H9 (cell line): Measurements from ENCODE around the gene LGALS3. TPM values are rescaled to one million over a fixed set of nuclear protein-coding genes. Genes with fewer than 3 reads are reported as not detected.

ENCODE experiments used
- DNase-seq: peaks from one replicate; pipeline ENCODE4 v3.0.0-alpha.2; 2017
- H2AFZ ChIP-seq: one replicate; pipeline ENCODE4 v1.6.1; 2013; ENCODE audit warnings: mild to moderate bottlenecking, low read length, control low read depth, moderate library complexity
- H2AK5ac ChIP-seq: 2 replicates; pipeline ENCODE4 v1.6.1; 2013; ENCODE audit warnings: low read length, control low read depth, mixed read lengths; ENCODE audit not compliant: insufficient read length
- H2BK120ac ChIP-seq: one replicate; pipeline ENCODE4 v1.6.1; 2013; ENCODE audit warnings: low read depth, mild to moderate bottlenecking, low read length, control low read depth, inconsistent platforms; ENCODE audit not compliant: poor library complexity, severe bottlenecking
- H2BK12ac ChIP-seq: 2 replicates; pipeline ENCODE4 v1.6.1; 2013; ENCODE audit warnings: low read length, control low read depth, mixed read lengths, low read depth; ENCODE audit not compliant: insufficient read length
- H2BK15ac ChIP-seq: 2 replicates; pipeline ENCODE4 v1.6.1; 2013; ENCODE audit warnings: low read depth, low read length, control low read depth
- H2BK20ac ChIP-seq: one replicate; pipeline ENCODE4 v1.6.1; 2013; ENCODE audit warnings: low read depth, mild to moderate bottlenecking, low read length, control low read depth, inconsistent platforms; ENCODE audit not compliant: poor library complexity, severe bottlenecking
- H2BK5ac ChIP-seq: 2 replicates; pipeline ENCODE4 v1.6.1; 2013; ENCODE audit warnings: low read length, control low read depth, mixed read lengths; ENCODE audit not compliant: insufficient read length
- H3K14ac ChIP-seq: 2 replicates; pipeline ENCODE4 v1.6.1; 2013; ENCODE audit warnings: low read length, control low read depth; ENCODE audit not compliant: insufficient read depth
- H3K18ac ChIP-seq: 2 replicates; pipeline ENCODE4 v1.6.1; 2013; ENCODE audit warnings: low read depth, mild to moderate bottlenecking, mixed read lengths, low read length, control low read depth; ENCODE audit not compliant: insufficient read length
- H3K23ac ChIP-seq: 2 replicates; pipeline ENCODE4 v1.6.1; 2013; ENCODE audit warnings: low read length, control low read depth, mixed read lengths, low read depth; ENCODE audit not compliant: insufficient read length
- H3K23me2 ChIP-seq: 2 replicates; pipeline ENCODE4 v1.6.1; 2013; ENCODE audit warnings: low read depth, mild to moderate bottlenecking, mixed read lengths, low read length, control low read depth; ENCODE audit not compliant: insufficient read length, poor library complexity, severe bottlenecking
- H3K27ac ChIP-seq: 2 replicates; pipeline ENCODE4 v1.5.1; 2013; ENCODE audit warnings: low read length, control low read depth, mixed read lengths, low read depth; ENCODE audit not compliant: insufficient read length
- H3K27me3 ChIP-seq: 2 replicates; pipeline ENCODE4 v1.6.1; 2013; ENCODE audit warnings: low read length, control low read depth, inconsistent platforms; ENCODE audit not compliant: insufficient read depth
- H3K4ac ChIP-seq: 2 replicates; pipeline ENCODE4 v1.6.1; 2013; ENCODE audit warnings: low read depth, mild to moderate bottlenecking, control low read depth, inconsistent platforms, low read length, moderate library complexity
- H3K4me1 ChIP-seq: 2 replicates; pipeline ENCODE4 v1.6.1; 2013; ENCODE audit warnings: low read length, control low read depth, inconsistent platforms; ENCODE audit not compliant: insufficient read depth
- H3K4me2 ChIP-seq: 2 replicates; pipeline ENCODE4 v1.6.1; 2013; ENCODE audit warnings: low read length, control low read depth, mixed read lengths; ENCODE audit not compliant: insufficient read length, insufficient read depth
- H3K56ac ChIP-seq: 2 replicates; pipeline ENCODE4 v1.6.1; 2013; ENCODE audit warnings: low read depth, mild to moderate bottlenecking, mixed read lengths, low read length, control low read depth; ENCODE audit not compliant: insufficient read length
- H3K79me1 ChIP-seq: 2 replicates; pipeline ENCODE4 v1.6.1; 2013; ENCODE audit warnings: low read depth, mild to moderate bottlenecking, moderate library complexity, low read length, control low read depth, inconsistent platforms; ENCODE audit not compliant: insufficient read depth, poor library complexity, severe bottlenecking
- H3K79me2 ChIP-seq: 2 replicates; pipeline ENCODE4 v1.6.1; 2013; ENCODE audit warnings: low read length, control low read depth, inconsistent platforms; ENCODE audit not compliant: insufficient read depth
- H3K9ac ChIP-seq: 2 replicates; pipeline ENCODE4 v1.6.1; 2013; ENCODE audit warnings: low read length, control low read depth, mixed read lengths; ENCODE audit not compliant: insufficient read length; ENCODE audit errors: extremely low read depth
- H3K9me3 ChIP-seq: one replicate; pipeline ENCODE4 v1.6.1; 2013; ENCODE audit warnings: low read depth, low read length, inconsistent platforms; ENCODE audit not compliant: control insufficient read depth
- H3T11ph ChIP-seq: one replicate; pipeline ENCODE4 v1.6.1; 2013; ENCODE audit warnings: mild to moderate bottlenecking, low read length, control low read depth, inconsistent platforms
- H4K20me1 ChIP-seq: one replicate; pipeline ENCODE4 v1.6.1; 2013; ENCODE audit not compliant: control insufficient read depth, insufficient read length, insufficient read depth
- H4K5ac ChIP-seq: 2 replicates; pipeline ENCODE4 v1.6.1; 2013; ENCODE audit warnings: low read depth, mild to moderate bottlenecking, mixed read lengths, low read length, control low read depth; ENCODE audit not compliant: insufficient read length
- H4K8ac ChIP-seq: replicated peaks from 2 replicates; pipeline ENCODE4 v1.6.1; 2013; ENCODE audit warnings: low read length, control low read depth, mixed read lengths, low read depth; ENCODE audit not compliant: insufficient read length
- H4K91ac ChIP-seq: 2 replicates; pipeline ENCODE4 v1.6.1; 2013; ENCODE audit warnings: low read depth, mild to moderate bottlenecking, moderate library complexity, mixed read lengths, low read length, control low read depth; ENCODE audit not compliant: insufficient read length
- H3K27ac Mint-ChIP-seq, 3 experiments: 2 replicates in 2 of 3; 3 replicates in 1 of 3; pipeline ENCODE4 v1.8.0; 2020 to 2021; ENCODE audit warnings: mixed read lengths in 3 of 3, mild to moderate bottlenecking in 1 of 3, moderate library complexity in 1 of 3
- H3K27me3 Mint-ChIP-seq: 2 replicates; pipeline ENCODE4 v1.8.0; 2021; ENCODE audit warnings: low read depth, mild to moderate bottlenecking, moderate library complexity, mixed read lengths
- H3K36me3 Mint-ChIP-seq, 3 experiments: 2 replicates in 2 of 3; 3 replicates in 1 of 3; pipeline ENCODE4 v1.8.0; 2020 to 2021; ENCODE audit warnings: low read depth in 3 of 3, mixed read lengths in 3 of 3; ENCODE audit not compliant: insufficient read depth in 1 of 3
- H3K4me1 Mint-ChIP-seq, 2 experiments: 2 replicates each; pipeline ENCODE4 v1.8.0; 2020; ENCODE audit warnings: mixed read lengths in 2 of 2
- H3K4me3 Mint-ChIP-seq, 2 experiments: 2 replicates in 1 of 2; 3 replicates in 1 of 2; pipeline ENCODE4 v1.8.0; 2020 to 2021; ENCODE audit warnings: mild to moderate bottlenecking in 2 of 2, mixed read lengths in 2 of 2, moderate library complexity in 1 of 2
- H3K9me3 Mint-ChIP-seq, 2 experiments: 2 replicates in 1 of 2; 3 replicates in 1 of 2; pipeline ENCODE4 v1.8.0; 2020; ENCODE audit warnings: mild to moderate bottlenecking in 2 of 2, mixed read lengths in 2 of 2, moderate library complexity in 1 of 2
- CTCF ChIP-seq: fragments of 200-600 bp; sonication (generic); conservative IDR thresholded peaks from 3 replicates; pipeline ENCODE4 v1.8.0; 2021; ENCODE audit warnings: antibody characterized with exemption, mild to moderate bottlenecking
- whole genome bisulfite sequencing: extraction: QIAGEN DNeasy Blood & Tissue Kit; methylation state at CpG from one replicate; pipeline ENCODE4 v1.1.7; 2013; ENCODE audit warnings: missing lambda C conversion rate, low lambda C conversion rate, mixed read lengths; ENCODE audit not compliant: insufficient read length; ENCODE audit errors: extremely low coverage; 5-methylcytosine and 5-hydroxymethylcytosine counted together
- total RNA-seq: library from RNA; stranded (reverse); gene quantifications from 2 replicates; pipeline ENCODE4 v1.2.1, GENCODE V29; 2021

LGALS3 gene
- total RNA-seq, 1 experiment from 2014 or later: 4.0 TPM

DNA sequence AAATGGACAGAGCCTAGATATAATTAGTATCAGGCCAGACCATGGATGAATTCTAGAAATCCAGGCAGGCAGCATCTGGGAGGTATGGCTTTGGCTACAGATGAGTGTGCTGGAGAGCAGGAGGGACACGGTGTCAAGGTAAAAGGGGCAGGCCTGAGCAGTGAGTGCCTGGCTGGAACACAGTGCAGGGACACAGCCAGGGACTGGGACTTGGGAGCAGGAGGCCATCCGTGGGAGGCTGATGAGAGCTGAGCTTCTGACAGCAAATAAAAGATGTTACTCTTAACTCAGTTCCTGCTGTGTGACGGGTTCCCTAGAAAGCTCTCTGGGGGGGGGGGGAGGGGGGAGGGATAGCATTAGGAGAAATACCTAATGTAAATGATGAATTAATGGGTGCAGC, 13.6 kb upstream of the LGALS3 start:
- peaks cover 6 to 7% of the 10 kb centered on the region in 2 experiments for H3K4me1 Mint-ChIP-seq
- no peak overlapping the region for H4K5ac ChIP-seq
- no peak overlapping the region for H3K9ac ChIP-seq
- no peak overlapping the region for H3K14ac ChIP-seq
- no CpG with 5 or more reads among the region's 3 CpGs for WGBS
- no peak overlapping the region for H4K8ac ChIP-seq
- no peaks in the 10 kb centered on the region for H3K4me1 ChIP-seq
- H3K79me1 ChIP-seq: no peaks in the 10 kb centered on the region
- DNase-seq: no peak
- H3K23ac ChIP-seq: no peak overlapping the region
- H3K9me3 ChIP-seq: no peaks in the 10 kb centered on the region
- no peak overlapping the region for H3T11ph ChIP-seq
- no peak overlapping the region for H2BK12ac ChIP-seq
- H2AK5ac ChIP-seq: no peak overlapping the region
- no peaks in the 10 kb centered on the region for H3K36me3 Mint-ChIP-seq
- H3K79me2 ChIP-seq: no peaks in the 10 kb centered on the region
- H3K27ac Mint-ChIP-seq: no peak overlapping the region
- H3K4me3 Mint-ChIP-seq: no peak overlapping the region
- no peak overlapping the region for H2BK15ac ChIP-seq
- H3K23me2 ChIP-seq: no peaks in the 10 kb centered on the region
- no peak for TF ChIP-seq CTCF
- no peak overlapping the region for H2AFZ ChIP-seq
- no peak overlapping the region for H2BK5ac ChIP-seq
- no peak overlapping the region for H3K56ac ChIP-seq
- H3K27me3 Mint-ChIP-seq: peaks cover 32% of the 10 kb centered on the region
- no peak overlapping the region for H3K27ac ChIP-seq
- H3K18ac ChIP-seq: no peak overlapping the region
- H3K9me3 Mint-ChIP-seq: no peaks in the 10 kb centered on the region
- no peak overlapping the region for H2BK120ac ChIP-seq
- H4K20me1 ChIP-seq: no peaks in the 10 kb centered on the region
- no peaks in the 10 kb centered on the region for H3K27me3 ChIP-seq
- no peak overlapping the region for H4K91ac ChIP-seq
- H3K4ac ChIP-seq: no peak overlapping the region
- no peak overlapping the region for H3K4me2 ChIP-seq
- H2BK20ac ChIP-seq: no peak overlapping the region
